Muscle layer of colon (tissue), 2 donors: ENCODE data around the gene INTS11.

Experiments used
- H3K27ac ChIP-seq: one replicate; pipeline ENCODE4 v1.7.0; 2013; ENCODE audit warnings: low read depth, mild to moderate bottlenecking, low read length, moderate library complexity
- H3K27me3 ChIP-seq, 2 donors: one replicate each; pipeline ENCODE4 v1.7.0; 2013; ENCODE audit warnings: low read length in 2 of 2, mild to moderate bottlenecking in 2 of 2; ENCODE audit not compliant: insufficient read depth in 2 of 2, control insufficient read depth in 1 of 2
- H3K36me3 ChIP-seq: one replicate; pipeline ENCODE4 v1.7.0; 2013; ENCODE audit warnings: mild to moderate bottlenecking, low read length; ENCODE audit not compliant: insufficient read depth
- H3K4me1 ChIP-seq: one replicate; pipeline ENCODE4 v1.7.0; 2013; ENCODE audit warnings: mild to moderate bottlenecking, low read length; ENCODE audit not compliant: insufficient read depth
- H3K4me3 ChIP-seq, 2 donors: one replicate each; pipeline ENCODE4 v1.7.0; 2013; ENCODE audit warnings: low read length in 2 of 2, low read depth in 1 of 2, mild to moderate bottlenecking in 1 of 2, moderate library complexity in 1 of 2
- H3K9ac ChIP-seq: one replicate; pipeline ENCODE4 v1.7.0; 2013; ENCODE audit warnings: low read length
- H3K9me3 ChIP-seq: one replicate; pipeline ENCODE4 v1.7.0; 2013; ENCODE audit warnings: mild to moderate bottlenecking, low read length
- donor health status: abdominal sarcoma.
- donor health status: Adenocarcinoma of cecum.

INTS11 gene

GRCh38 chr1:1312450-1313314 is 11.8 kb downstream of the INTS11 start:
- no peak overlapping the region for H3K4me3 ChIP-seq
- no peak overlapping the region for H3K27ac ChIP-seq
- H3K4me1 ChIP-seq, result peaks cover 7% of the 10 kb centered on the region
- no peaks in the 10 kb centered on the region for H3K9me3 ChIP-seq
- H3K27me3 ChIP-seq, result no peaks in the 10 kb centered on the region
- no peak overlapping the region for H3K9ac ChIP-seq
- H3K36me3 ChIP-seq, result peaks cover 53% of the 10 kb centered on the region

DNA sequence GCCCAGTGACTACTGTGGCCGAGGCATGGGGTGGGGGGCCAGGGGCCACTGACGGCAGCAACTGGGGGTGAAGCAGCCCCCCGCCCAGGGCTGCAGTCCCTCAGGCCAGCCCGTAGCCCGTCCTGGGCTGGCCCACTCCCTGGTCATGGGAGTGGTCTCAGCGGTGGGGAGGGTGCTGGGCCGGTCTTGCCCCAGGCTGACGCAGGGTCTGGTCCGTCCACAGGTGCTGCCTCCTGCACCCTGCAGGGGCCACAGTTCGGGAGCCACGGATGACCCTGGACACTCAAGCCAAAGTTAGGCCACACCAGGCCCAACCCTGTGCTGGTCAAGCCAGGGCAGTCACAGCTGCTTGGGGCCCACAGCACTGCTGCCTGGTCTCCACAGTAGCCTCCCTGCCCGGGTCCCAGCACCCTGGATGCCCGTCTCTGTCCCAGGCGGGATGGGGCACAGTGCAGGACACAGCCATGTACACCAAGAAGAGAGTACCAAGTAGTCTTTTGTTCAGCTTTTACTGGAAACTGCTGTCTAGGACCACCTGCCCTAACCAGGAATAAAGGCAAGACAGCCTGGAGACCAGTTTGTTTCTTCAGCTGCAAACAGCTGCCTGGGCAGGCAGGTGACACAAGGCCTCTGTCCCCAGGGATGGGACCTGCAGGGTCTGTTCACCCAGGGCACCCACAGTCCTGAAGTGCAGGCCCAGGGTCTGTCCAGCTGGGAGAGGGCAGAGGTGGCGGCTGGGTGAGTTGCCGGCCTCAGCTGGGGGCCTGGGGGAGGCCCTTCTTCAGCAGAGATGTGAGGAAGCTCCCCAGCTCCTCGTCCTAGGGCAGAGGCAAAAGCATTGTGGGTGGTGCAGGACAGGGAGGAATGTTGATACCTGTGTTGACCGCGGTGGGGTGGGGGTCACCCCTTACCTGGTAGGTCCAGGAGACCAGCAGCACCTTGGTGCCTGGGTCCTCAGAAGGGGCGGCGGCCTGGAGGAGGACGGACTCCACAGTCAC is 13.1 kb downstream of the INTS11 start:
- Histone ChIP-seq H3K27ac (no peak overlapping the region), H3K36me3 (peaks cover 47% of the 10 kb centered on the region), H3K4me3 (no peak overlapping the region), H3K9ac (no peak overlapping the region), H3K4me1 (peaks cover 9% of the 10 kb centered on the region), H3K27me3 (no peaks in the 10 kb centered on the region), H3K9me3 (no peaks in the 10 kb centered on the region)

DNA sequence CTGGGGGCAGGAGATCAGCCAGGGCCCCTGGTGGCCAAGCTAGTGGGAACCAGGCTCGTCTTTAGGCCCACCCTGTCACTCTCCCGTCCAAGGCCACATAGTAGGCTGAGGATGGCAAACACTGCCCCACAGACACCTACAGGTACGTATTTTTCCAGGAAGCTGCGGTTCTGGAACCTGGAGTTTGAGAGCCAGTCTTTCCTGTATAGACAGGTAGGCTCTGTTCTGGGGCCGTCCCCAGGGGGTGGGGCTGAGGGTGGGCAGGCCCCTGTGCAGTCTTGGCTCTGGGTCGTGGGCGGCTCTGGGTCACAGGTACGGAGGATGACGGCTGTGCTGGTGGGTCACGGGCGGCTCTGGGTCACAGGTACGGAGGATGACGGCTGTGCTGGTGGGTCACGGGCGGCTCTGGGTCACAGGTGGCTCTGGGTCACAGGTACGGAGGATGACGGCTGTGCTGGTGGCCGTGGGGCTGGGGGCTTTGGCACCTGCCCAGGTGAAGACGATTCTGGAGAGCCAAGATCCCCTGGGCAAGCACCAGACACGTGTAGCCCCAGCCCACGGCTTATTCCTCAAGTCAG is 13.9 kb downstream of the INTS11 start:
- Histone ChIP-seq H3K27me3 (no peaks in the 10 kb centered on the region), H3K4me1 (peaks cover 18% of the 10 kb centered on the region), H3K27ac (no peak overlapping the region), H3K4me3 (no peak overlapping the region), H3K9ac (no peak overlapping the region), H3K9me3 (no peaks in the 10 kb centered on the region), H3K36me3 (peaks cover 41% of the 10 kb centered on the region)

GRCh38 chr1:1310109-1310385 is 14.4 kb downstream of the INTS11 start:
- Histone ChIP-seq H3K36me3 (peaks cover 37% of the 10 kb centered on the region), H3K9me3 (no peaks in the 10 kb centered on the region), H3K27me3 (no peaks in the 10 kb centered on the region), H3K4me3 (no peak overlapping the region), H3K9ac (no peak overlapping the region), H3K4me1 (peaks cover 23% of the 10 kb centered on the region), H3K27ac (no peak overlapping the region)

DNA sequence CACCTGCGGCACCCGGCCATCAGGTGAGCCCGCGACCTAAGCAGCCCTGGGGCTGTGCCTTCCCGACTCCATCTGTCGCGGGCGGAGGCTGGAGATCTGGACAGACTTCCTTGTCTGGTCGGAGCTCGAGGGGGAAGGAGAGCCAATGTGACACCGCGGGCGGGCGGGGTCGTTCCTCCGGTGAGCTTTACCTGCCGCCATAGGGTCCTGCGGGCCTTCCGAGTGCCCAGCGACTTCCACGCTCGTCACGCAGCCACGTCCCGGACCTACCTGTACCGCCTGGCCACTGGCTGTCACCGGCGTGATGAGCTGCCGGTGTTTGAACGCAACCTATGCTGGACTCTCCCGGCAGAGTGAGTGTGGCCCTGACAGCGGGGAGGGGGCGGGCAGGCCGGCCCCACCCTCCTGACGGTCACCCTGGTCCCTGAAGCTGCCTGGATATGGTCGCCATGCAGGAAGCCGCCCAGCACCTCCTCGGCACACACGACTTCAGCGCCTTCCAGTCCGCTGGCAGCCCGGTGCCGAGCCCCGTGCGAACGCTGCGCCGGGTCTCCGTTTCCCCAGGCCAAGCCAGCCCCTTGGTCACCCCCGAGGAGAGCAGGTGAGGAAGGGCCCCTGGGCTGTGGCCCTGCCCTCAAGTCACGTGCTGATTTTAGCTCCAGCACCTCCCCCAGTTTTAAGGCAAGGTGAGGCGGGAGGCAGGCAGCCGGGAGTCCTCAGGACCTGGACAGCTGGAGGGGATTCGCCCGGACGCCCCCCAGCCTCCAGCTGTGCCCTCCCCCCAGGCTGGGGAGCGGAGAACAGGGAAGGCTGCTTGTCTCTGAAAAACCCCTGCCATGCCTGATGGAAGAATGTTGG is 15.0 kb downstream of the INTS11 start:
- H3K4me3 ChIP-seq, result peak overlapping the region; percentile 59 to 91
- H3K27me3 ChIP-seq, result no peaks in the 10 kb centered on the region
- H3K9ac ChIP-seq, result no peak overlapping the region
- peak overlapping the region; percentile 91 for H3K27ac ChIP-seq
- no peaks in the 10 kb centered on the region for H3K9me3 ChIP-seq
- peaks cover 32% of the 10 kb centered on the region for H3K36me3 ChIP-seq
- H3K4me1 ChIP-seq, result peaks cover 23% of the 10 kb centered on the region

- Histone ChIP-seq H3K9ac (no peak overlapping the region), H3K9me3 (no peaks in the 10 kb centered on the region), H3K36me3 (peaks cover 27% of the 10 kb centered on the region), H3K4me3 (peak overlapping the region; percentile 59 to 91), H3K27me3 (no peaks in the 10 kb centered on the region), H3K27ac (peak overlapping the region; percentile 91), H3K4me1 (peaks cover 26% of the 10 kb centered on the region)
Observed at GRCh38 chr1:1308756-1309250, 15.7 kb downstream of the INTS11 start.

- H3K27me3 ChIP-seq, result no peaks in the 10 kb centered on the region
- peaks cover 23% of the 10 kb centered on the region for H3K36me3 ChIP-seq
- peak within 1 kb of the TSS; percentile 4 for H3K9ac ChIP-seq
- H3K9me3 ChIP-seq, result no peaks in the 10 kb centered on the region
- peak within 1 kb of the TSS; percentile 85 to 98 for H3K4me3 ChIP-seq
- H3K4me1 ChIP-seq, result peaks cover 26% of the 10 kb centered on the region
- H3K27ac ChIP-seq, result peak within 1 kb of the TSS; percentile 99
Observed at GRCh38 chr1:1307923-1308755, 16.3 kb downstream of the INTS11 start, which contains the start of the genes ACAP3 and PUSL1. Gene ACAP3 (minus strand): TSS chr1:1307930. CDS start chr1:1307815, 115 bp downstream. Gene PUSL1 (plus strand): TSS chr1:1308597. CDS start chr1:1308644, 47 bp downstream.

- no peaks in the 10 kb centered on the region for H3K9me3 ChIP-seq
- peak overlapping the region; percentile 92 for H3K27ac ChIP-seq
- no peaks in the 10 kb centered on the region for H3K27me3 ChIP-seq
- H3K36me3 ChIP-seq, result peaks cover 16% of the 10 kb centered on the region
- peak overlapping the region; percentile 85 to 98 for H3K4me3 ChIP-seq
- no peak overlapping the region for H3K9ac ChIP-seq
- H3K4me1 ChIP-seq, result peaks cover 26% of the 10 kb centered on the region
Observed at GRCh38 chr1:1307261-1307922, 17.1 kb downstream of the INTS11 start.

DNA sequence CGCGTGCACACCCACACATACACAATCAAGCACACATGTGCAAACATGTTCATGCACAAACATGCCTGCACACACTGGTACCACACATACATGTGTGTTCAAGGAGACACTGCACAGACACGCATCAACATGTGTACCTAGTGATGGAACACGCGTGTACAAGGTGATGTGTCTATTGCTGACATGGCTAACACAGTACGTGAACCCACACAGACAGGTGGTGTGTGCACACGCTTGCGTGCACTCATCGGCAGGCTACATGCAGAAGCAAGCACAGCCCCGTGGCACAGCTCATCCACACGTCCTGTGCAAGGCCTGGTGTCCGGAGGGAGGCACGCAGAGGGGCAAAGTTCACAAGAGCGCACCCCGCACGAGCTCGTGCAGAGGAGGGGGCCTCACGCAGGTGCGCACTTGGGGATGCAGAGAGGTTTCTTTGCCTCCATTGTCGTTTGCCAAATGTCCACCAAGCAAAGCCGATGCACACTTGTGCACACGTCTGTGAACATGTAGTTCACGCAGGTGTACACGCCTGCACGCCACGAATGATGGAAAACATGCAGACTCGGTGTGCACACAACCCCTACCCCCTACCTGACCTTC is 17.7 kb downstream of the INTS11 start:
- Histone ChIP-seq H3K27me3 (no peaks in the 10 kb centered on the region), H3K9me3 (no peaks in the 10 kb centered on the region), H3K4me3 (peak overlapping the region; percentile 85 to 98), H3K27ac (peak overlapping the region; percentile 92), H3K4me1 (peaks cover 26% of the 10 kb centered on the region), H3K36me3 (peaks cover 15% of the 10 kb centered on the region), H3K9ac (peak overlapping the region; percentile 4)
